Breast epithelium (tissue), 3 donors: ENCODE measurements around the gene NOP56.

Experiments used
- CTCF ChIP-seq, 3 donors: fragments of 450-650 bp; IDR thresholded peaks; one replicate each; pipeline ENCODE4 v1.5.1; 2016 to 2017; ENCODE audit warnings: antibody characterized with exemption in 3 of 3, mild to moderate bottlenecking in 3 of 3, moderate library complexity in 3 of 3
- POLR2A ChIP-seq: fragments of 450-650 bp; IDR thresholded peaks from one replicate; pipeline ENCODE4 v1.6.1; 2016; ENCODE audit warnings: antibody characterized with exemption, mild to moderate bottlenecking, moderate library complexity
- POLR2AphosphoS5 ChIP-seq, 3 donors: sonication (generic); formaldehyde crosslinking; IDR thresholded peaks; one replicate each; pipeline ENCODE4 v1.6.1; 2017; ENCODE audit warnings: antibody characterized with exemption in 3 of 3

DNA sequence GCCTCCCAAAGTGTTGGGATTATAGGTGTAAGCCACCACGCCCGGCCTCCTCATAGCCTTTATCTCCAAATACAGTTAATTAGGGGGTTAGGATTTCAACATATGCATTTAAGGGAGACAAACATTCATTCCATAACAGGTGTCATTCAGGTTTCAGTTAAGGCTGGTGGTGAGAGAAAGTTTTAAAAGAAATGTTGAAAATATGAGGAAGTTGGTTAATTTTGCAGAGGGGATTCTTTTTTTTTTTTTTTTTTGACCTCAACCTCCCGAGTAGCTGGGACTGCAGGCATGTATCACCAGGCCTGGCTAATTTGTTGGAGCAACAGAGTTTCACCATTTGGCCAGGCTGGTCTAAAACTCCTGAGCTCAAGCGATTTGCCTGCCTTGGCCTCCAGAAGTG, 27.6 kb downstream of the NOP56 start:
- TF ChIP-seq CTCF (IDR thresholded peaks at IDR 0.05) (no peak), POLR2A (no peak), POLR2AphosphoS5 (IDR thresholded peaks at IDR 0.05) (no peak)
